GM12865 (cell line): ENCODE measurements around the gene KIR2DL4.

Experiments used
- DNase-seq: peaks from one replicate; pipeline ENCODE4 v3.0.0; 2010; ENCODE audit warnings: low read depth
- H3K4me3 ChIP-seq: 2 replicates; pipeline ENCODE4 v1.5.1; 2011; ENCODE audit warnings: mild to moderate bottlenecking, low read depth, low read length, control low read depth
- CTCF ChIP-seq: IDR thresholded peaks from 2 replicates; pipeline ENCODE4 v1.5.1; 2011; ENCODE audit warnings: low read length, control low read depth, low read depth, inconsistent platforms; ENCODE audit not compliant: insufficient read depth; ENCODE audit errors: missing control alignments

KIR2DL4 gene

GRCh38 chr19:54790711-54791110, 12.7 kb upstream of the KIR2DL4 start:
- no peak overlapping the region for H3K4me3 ChIP-seq
- DNase-seq: no peak
- TF ChIP-seq CTCF: no peak

GRCh38 chr19:54791476-54791875, 11.9 kb upstream of the KIR2DL4 start:
- no peak for DNase-seq
- TF ChIP-seq CTCF: no peak
- no peak overlapping the region for H3K4me3 ChIP-seq

GRCh38 chr19:54792814-54793213, 10.6 kb upstream of the KIR2DL4 start:
- DNase-seq: peak; percentile 40
- peak overlapping the region; percentile 51 for H3K4me3 ChIP-seq
- no peak for TF ChIP-seq CTCF

- no peak for DNase-seq
- no peak for TF ChIP-seq CTCF
- no peak overlapping the region for H3K4me3 ChIP-seq
Observed at GRCh38 chr19:54795758-54796157, 7.7 kb upstream of the KIR2DL4 start.

- no peak for TF ChIP-seq CTCF
- H3K4me3 ChIP-seq: no peak overlapping the region
- DNase-seq: no peak
Observed at GRCh38 chr19:54804101-54804500, 691 bp downstream of the KIR2DL4 start.

- DNase-seq: no peak
- TF ChIP-seq CTCF: no peak
- H3K4me3 ChIP-seq: no peak overlapping the region
Observed at GRCh38 chr19:54804571-54804970, 1.2 kb downstream of the KIR2DL4 start.

GRCh38 chr19:54805665-54806515, 2.5 kb downstream of the KIR2DL4 start:
- no peak for TF ChIP-seq CTCF
- DNase-seq: no peak
- no peak overlapping the region for H3K4me3 ChIP-seq
